ENCODE data around the gene MSX2.

GRCh38 chr5:174725261-174725990 lies 1.0 kb downstream of the MSX2 start:
- TF ChIP-seq CTCF (IDR thresholded peaks at IDR 0.05; ENCODE audit: low read depth, low read length, poor library complexity, severe bottlenecking) (no peak), EZH2phosphoT487 (IDR thresholded peaks at IDR 0.05; ENCODE audit: borderline replicate concordance, low read length) (no peak)
